ENCODE data around the gene RTL5. TPM values are rescaled to one million over a fixed set of nuclear protein-coding genes. Genes with fewer than 3 reads are reported as not detected.

Gene RTL5
- total and polyA plus RNA-seq, 2 experiments from 2014 or later, result 1.5 to 1.8 TPM

DNA sequence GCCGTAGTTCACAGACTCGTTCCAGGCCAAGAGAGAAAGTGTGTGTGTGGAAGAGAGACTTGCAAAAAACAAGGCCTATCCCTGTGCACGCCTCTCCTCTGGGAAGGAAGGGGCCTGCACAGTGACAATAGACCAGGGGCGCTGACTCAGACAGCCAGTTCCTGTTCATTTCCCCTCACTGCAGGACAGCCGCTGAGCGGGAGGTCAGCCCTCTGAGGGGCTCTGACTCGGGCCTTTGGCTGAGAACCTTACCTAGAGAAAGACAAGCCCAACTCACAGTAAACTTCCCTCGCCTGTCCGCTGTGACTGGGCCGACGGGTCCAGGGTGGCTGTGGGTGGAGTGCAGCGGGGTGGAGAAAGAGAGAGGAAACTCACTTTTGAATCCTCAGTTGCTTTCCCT lies 52.1 kb downstream of the RTL5 start:
- Histone ChIP-seq H3K4me3 (no peak overlapping the region), H3K36me3 (ENCODE audit: low read depth) (no peaks in the 10 kb centered on the region), H3K9ac (no peak overlapping the region), H4K20me1 (ENCODE audit: insufficient read depth) (no peaks in the 10 kb centered on the region), H3K9me3 (ENCODE audit: low read depth) (no peaks in the 10 kb centered on the region), H3K27ac (no peak overlapping the region), H3K79me2 (ENCODE audit: insufficient read depth) (no peaks in the 10 kb centered on the region), H3K4me2 (ENCODE audit: unreplicated experiment) (no peak overlapping the region), H3K9me2 (ENCODE audit: insufficient read depth) (no peaks in the 10 kb centered on the region), H2AFZ (no peak overlapping the region), H3F3A (ENCODE audit: insufficient read depth) (no peaks in the 10 kb centered on the region), H3K4me1 (ENCODE audit: insufficient read depth) (no peaks in the 10 kb centered on the region), H3K27me3 (replicated peaks; ENCODE audit: insufficient read depth) (no peaks in the 10 kb centered on the region)
- no peak for TF ChIP-seq EZH2phosphoT487 (IDR thresholded peaks at IDR 0.05; ENCODE audit: insufficient read depth, low read depth)
- no peak for TF ChIP-seq EZH2 (IDR thresholded peaks at IDR 0.05; ENCODE audit: insufficient read depth, poor library complexity, severe bottlenecking)
- in situ Hi-C loops (cut with MboI), result no loop called here
- DNase-seq, result no peak
- WGBS, 2 experiments (ENCODE audit: low coverage in 1 of 2, low lambda C conversion rate in 2 of 2, missing lambda C conversion rate in 2 of 2), result 85 to 96% methylated on average over 9 to 12 of the region's 12 CpGs

DNA sequence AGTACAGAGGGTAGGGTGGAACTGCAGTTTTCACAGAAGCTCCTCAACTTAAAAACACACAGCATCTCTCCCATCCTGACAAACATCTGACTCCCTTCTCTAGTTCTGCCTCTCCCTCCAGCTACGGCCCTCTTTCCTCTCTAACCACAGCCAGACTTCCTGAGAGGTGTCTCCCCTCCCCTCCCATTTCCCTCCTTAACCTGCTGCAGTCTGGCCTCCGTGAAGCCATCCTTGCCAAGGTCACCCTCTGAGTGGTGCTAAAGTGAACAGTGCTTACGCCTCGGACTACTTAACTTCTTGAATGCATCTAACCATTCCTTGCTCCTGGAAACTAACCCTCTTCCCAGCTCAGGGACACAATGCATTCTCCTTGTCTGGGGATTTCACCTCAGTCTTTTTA lies 53.3 kb downstream of the RTL5 start:
- no peak overlapping the region for H3K27ac ChIP-seq
- H3K36me3 ChIP-seq (ENCODE audit: low read depth), result no peaks in the 10 kb centered on the region
- H3K4me1 ChIP-seq (ENCODE audit: insufficient read depth), result no peaks in the 10 kb centered on the region
- in situ Hi-C loops (cut with MboI), result no loop called here
- no peaks in the 10 kb centered on the region for H3K9me2 ChIP-seq (ENCODE audit: insufficient read depth)
- DNase-seq, result no peak
- H3F3A ChIP-seq (ENCODE audit: insufficient read depth), result no peaks in the 10 kb centered on the region
- H2AFZ ChIP-seq, result no peak overlapping the region
- no peaks in the 10 kb centered on the region for H4K20me1 ChIP-seq (ENCODE audit: insufficient read depth)
- H3K9me3 ChIP-seq (ENCODE audit: low read depth), result no peaks in the 10 kb centered on the region
- H3K4me3 ChIP-seq, result no peak overlapping the region
- no peaks in the 10 kb centered on the region for H3K27me3 ChIP-seq (replicated peaks; ENCODE audit: insufficient read depth)
- TF ChIP-seq EZH2phosphoT487 (IDR thresholded peaks at IDR 0.05; ENCODE audit: insufficient read depth, low read depth), result no peak
- no peak for TF ChIP-seq EZH2 (IDR thresholded peaks at IDR 0.05; ENCODE audit: insufficient read depth, poor library complexity, severe bottlenecking)
- 89 to 100% methylated on average over 4 of the region's 4 CpGs for WGBS, 2 experiments (ENCODE audit: low coverage in 1 of 2, low lambda C conversion rate in 2 of 2, missing lambda C conversion rate in 2 of 2)
- H3K9ac ChIP-seq, result no peak overlapping the region
- no peak overlapping the region for H3K4me2 ChIP-seq (ENCODE audit: unreplicated experiment)
- H3K79me2 ChIP-seq (ENCODE audit: insufficient read depth), result no peaks in the 10 kb centered on the region

Other genes with a start within 250 kb of the RTL5 start
- gene NHSL2, start 221.1 kb downstream of the RTL5 start, total RNA-seq (2014; rRNA removed; shearing (Covaris generic)), result 3.2 and 4.7 TPM in 2 replicates
- gene NHSL2, start 221.1 kb downstream of the RTL5 start, polyA plus RNA-seq (2016; fragmentation: Nextera tagmentation; extraction: Ambion mirVana), result 5.3 and 6.5 TPM in 2 replicates
- gene PIN4, start 49.8 kb upstream of the RTL5 start, total RNA-seq (2014; rRNA removed; shearing (Covaris generic)), result 4.9 and 6.5 TPM in 2 replicates
- gene PIN4, start 49.8 kb upstream of the RTL5 start, polyA plus RNA-seq (2016; fragmentation: Nextera tagmentation; extraction: Ambion mirVana), result 22.1 and 24.7 TPM in 2 replicates
- 1.9 and 3.0 TPM in 2 replicates for gene ERCC6L, start 107.1 kb upstream of the RTL5 start, total RNA-seq (2014; rRNA removed; shearing (Covaris generic))
- gene ERCC6L, start 107.1 kb upstream of the RTL5 start, polyA plus RNA-seq (2016; fragmentation: Nextera tagmentation; extraction: Ambion mirVana), result 2.1 and 2.4 TPM in 2 replicates
- 511 and 581 TPM in 2 replicates for gene RPS4X, start 145.3 kb upstream of the RTL5 start, total RNA-seq (2014; rRNA removed; shearing (Covaris generic))
- gene RPS4X, start 145.3 kb upstream of the RTL5 start, polyA plus RNA-seq (2016; fragmentation: Nextera tagmentation; extraction: Ambion mirVana), result 160 and 165 TPM in 2 replicates
- not detected in 2 replicates for gene CITED1, start 174.0 kb upstream of the RTL5 start, total RNA-seq (2014; rRNA removed; shearing (Covaris generic))
- gene CITED1, start 174.0 kb upstream of the RTL5 start, polyA plus RNA-seq (2016; fragmentation: Nextera tagmentation; extraction: Ambion mirVana), result 0.25 TPM in 1 of 2 replicates, not detected in the other